DOHH2 (cell line): Measurements from ENCODE around the gene LRRC75A.

Experiments used
- EZH2phosphoT487 ChIP-seq: fragments of 200-600 bp; sonication (generic); IDR thresholded peaks from 2 replicates; pipeline ENCODE4 v1.6.1; 2017; ENCODE audit warnings: borderline replicate concordance, mild to moderate bottlenecking, antibody characterized with exemption, low read length, moderate library complexity, mixed read lengths
- TF ChIP-seq, protein P1 (sequence below): fragments of 200-600 bp; sonication (generic); IDR thresholded peaks from one replicate; pipeline ENCODE4 v1.5.1; 2014; ENCODE audit warnings: antibody characterized with exemption, mild to moderate bottlenecking, low read depth, low read length; ENCODE audit not compliant: poor library complexity, severe bottlenecking

DNA sequence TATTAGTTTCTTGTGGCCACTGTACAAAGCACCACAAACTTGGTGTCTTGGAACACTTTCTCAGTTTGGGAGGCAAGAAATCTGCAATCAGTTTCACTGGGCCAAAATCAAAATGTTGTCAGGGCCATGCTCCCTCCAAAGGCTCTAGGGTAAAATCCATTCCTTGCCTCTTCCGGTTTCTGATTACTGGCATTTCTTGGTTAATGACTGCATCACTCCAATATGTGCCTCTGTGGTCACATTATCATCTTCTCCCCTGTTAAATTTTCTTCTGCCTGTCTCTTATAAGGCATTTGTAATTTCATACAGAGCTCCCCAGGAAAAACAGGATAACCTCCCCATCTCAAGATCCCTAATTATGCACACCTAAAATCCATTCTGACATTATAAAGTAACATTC, 42.2 kb upstream of the LRRC75A start:
- TF ChIP-seq, protein P1, sequence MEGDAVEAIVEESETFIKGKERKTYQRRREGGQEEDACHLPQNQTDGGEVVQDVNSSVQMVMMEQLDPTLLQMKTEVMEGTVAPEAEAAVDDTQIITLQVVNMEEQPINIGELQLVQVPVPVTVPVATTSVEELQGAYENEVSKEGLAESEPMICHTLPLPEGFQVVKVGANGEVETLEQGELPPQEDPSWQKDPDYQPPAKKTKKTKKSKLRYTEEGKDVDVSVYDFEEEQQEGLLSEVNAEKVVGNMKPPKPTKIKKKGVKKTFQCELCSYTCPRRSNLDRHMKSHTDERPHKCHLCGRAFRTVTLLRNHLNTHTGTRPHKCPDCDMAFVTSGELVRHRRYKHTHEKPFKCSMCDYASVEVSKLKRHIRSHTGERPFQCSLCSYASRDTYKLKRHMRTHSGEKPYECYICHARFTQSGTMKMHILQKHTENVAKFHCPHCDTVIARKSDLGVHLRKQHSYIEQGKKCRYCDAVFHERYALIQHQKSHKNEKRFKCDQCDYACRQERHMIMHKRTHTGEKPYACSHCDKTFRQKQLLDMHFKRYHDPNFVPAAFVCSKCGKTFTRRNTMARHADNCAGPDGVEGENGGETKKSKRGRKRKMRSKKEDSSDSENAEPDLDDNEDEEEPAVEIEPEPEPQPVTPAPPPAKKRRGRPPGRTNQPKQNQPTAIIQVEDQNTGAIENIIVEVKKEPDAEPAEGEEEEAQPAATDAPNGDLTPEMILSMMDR: no peak
- no peak for TF ChIP-seq EZH2phosphoT487
